Panc1 (cell line): ENCODE results near the gene ATP1A1.

Experiments
- CTCF ChIP-seq: fragments of 450-650 bp; IDR thresholded peaks from 2 replicates; pipeline ENCODE4 v1.5.1; 2017; ENCODE audit warnings: mild to moderate bottlenecking
- POLR2AphosphoS5 ChIP-seq: IDR thresholded peaks from 2 replicates; pipeline ENCODE4 v1.6.1; 2012; ENCODE audit warnings: mild to moderate bottlenecking, low read depth, low read length, moderate library complexity
- REST ChIP-seq, 2 experiments: IDR thresholded peaks; 2 replicates each; pipeline ENCODE4 v1.6.1; 2011 to 2012; ENCODE audit warnings: low read depth in 2 of 2, control low read depth in 1 of 2, low read length in 1 of 2, mild to moderate bottlenecking in 1 of 2, moderate library complexity in 1 of 2; ENCODE audit not compliant: insufficient read depth in 1 of 2
- TCF7L2 ChIP-seq: IDR thresholded peaks from 2 replicates; pipeline ENCODE4 v1.6.1; 2011; ENCODE audit warnings: mild to moderate bottlenecking, low read depth, low read length, inconsistent platforms

GRCh38 chr1:116412898-116413297, 39.9 kb downstream of the ATP1A1 start:
- TF ChIP-seq CTCF (no peak), TCF7L2 (no peak), POLR2AphosphoS5 (no peak), REST (IDR thresholded peaks at IDR 0.05; ENCODE audit: insufficient read depth in 1 of 2, low read depth in 2 of 2, low read length in 1 of 2) (no peak)
